Gastrocnemius medialis (tissue), 4 donors: ENCODE results near the gene HGS.

ENCODE experiments used
- CTCF ChIP-seq, 5 experiments: fragments of 450-650 bp in 3 of 5; fragments of 200-600 bp in 2 of 5; sonication (generic) in 2 of 5; IDR thresholded peaks in 4 of 5; conservative IDR thresholded peaks in 1 of 5; 1 replicate in 4 of 5; 2 replicates in 1 of 5; pipeline ENCODE4 v1.5.1; 2016 to 2019; ENCODE audit warnings: antibody characterized with exemption in 5 of 5, mild to moderate bottlenecking in 3 of 5, moderate library complexity in 3 of 5
- POLR2A ChIP-seq, 2 donors: fragments of 450-650 bp; IDR thresholded peaks; one replicate each; pipeline ENCODE4 v1.6.1; 2017; ENCODE audit warnings: antibody characterized with exemption in 2 of 2, mild to moderate bottlenecking in 2 of 2, moderate library complexity in 2 of 2

GRCh38 chr17:81720267-81721071 is 36.7 kb downstream of the HGS start:
- TF ChIP-seq POLR2A (IDR thresholded peaks at IDR 0.05) (no peak), CTCF (IDR thresholded peaks at IDR 0.05 in 4 of 5, conservative IDR thresholded peaks at IDR 0.05 in 1 of 5) (no peak)
